Small intestine (tissue), 7 donors: Measurements from ENCODE around the gene FBXO17. TPM values are rescaled to one million over a fixed set of nuclear protein-coding genes. Genes with fewer than 3 reads are reported as not detected.

Experiments used
- DNase-seq, 2 donors: peaks; one replicate each; pipeline versions ENCODE4 v3.0.0 to v3.0.0-alpha.2; 2013
- FAIRE-seq: peaks from 2 replicates; lab custom pipeline; 2012; peaks lifted over from hg19 to GRCh38; lab: Jason Lieb, UNC
- H3K27ac ChIP-seq, 3 donors: one replicate each; pipeline ENCODE4 v1.5.1; 2013; ENCODE audit warnings: low read length in 2 of 3, mild to moderate bottlenecking in 2 of 3, control low read depth in 1 of 3, inconsistent platforms in 1 of 3, low read depth in 1 of 3, moderate library complexity in 1 of 3
- H3K27me3 ChIP-seq, 3 donors: one replicate each; pipeline ENCODE4 v1.6.1; 2013; ENCODE audit warnings: low read length in 3 of 3, inconsistent platforms in 1 of 3; ENCODE audit not compliant: control insufficient read depth in 3 of 3, insufficient read depth in 3 of 3
- H3K36me3 ChIP-seq, 3 donors: one replicate each; pipeline ENCODE4 v1.6.1; 2013; ENCODE audit warnings: low read length in 3 of 3, inconsistent platforms in 1 of 3, low read depth in 1 of 3, mild to moderate bottlenecking in 1 of 3, moderate library complexity in 1 of 3; ENCODE audit not compliant: control insufficient read depth in 3 of 3, insufficient read depth in 2 of 3
- H3K4me1 ChIP-seq, 3 donors: one replicate each; pipeline ENCODE4 v1.6.1; 2013; ENCODE audit warnings: low read length in 2 of 3, inconsistent platforms in 1 of 3, low read depth in 1 of 3, mild to moderate bottlenecking in 1 of 3, moderate library complexity in 1 of 3; ENCODE audit not compliant: control insufficient read depth in 3 of 3, insufficient read depth in 2 of 3
- H3K4me3 ChIP-seq, 3 donors: one replicate each; pipeline ENCODE4 v1.5.1; 2013; ENCODE audit warnings: low read length in 3 of 3, control low read depth in 1 of 3, inconsistent platforms in 1 of 3, low read depth in 1 of 3, mild to moderate bottlenecking in 1 of 3, moderate library complexity in 1 of 3
- H3K9me3 ChIP-seq, 2 donors: one replicate each; pipeline ENCODE4 v1.6.1; 2013; ENCODE audit warnings: low read depth in 1 of 2, low read length in 1 of 2; ENCODE audit not compliant: control insufficient read depth in 2 of 2, insufficient read depth in 1 of 2
- WGBS, 3 donors: extraction: QIAGEN DNeasy Blood & Tissue Kit; methylation state at CpG; one replicate each; pipeline ENCODE4 v1.1.7; 2013; 5-methylcytosine and 5-hydroxymethylcytosine counted together
- polyA plus RNA-seq, 4 donors: library from polyadenylated mRNA; stranded (reverse) in 3 of 4; unstranded in 1 of 4; fragments of 200-250 nt in 3 of 4; fragments of 120-200 nt in 1 of 4; gene quantifications; one replicate each; pipeline versions ENCODE4 v1.2.1 to v1.2.3, GENCODE V29; 2013
- donor health status: healthy with polysubstance abuse.
- donor health status: control.
- donor health status: control.
- donor health status: Bipolar disorder and iron deficiency.
- donor health status: healthy.

The FBXO17 gene
- polyA plus RNA-seq, 4 donors, result 2.4 to 88.2 (median 6.2) TPM

- Histone ChIP-seq H3K4me1 (peaks cover 0 to 7% (median 2%) of the 10 kb centered on the region in 3 donors), H3K9me3 (peaks cover 0 to 19% of the 10 kb centered on the region in 2 donors), H3K4me3 (no peak overlapping the region), H3K27ac (no peak overlapping the region), H3K36me3 (peaks cover 0 to 39% (median 0%) of the 10 kb centered on the region in 3 donors), H3K27me3 (no peaks in the 10 kb centered on the region)
- WGBS, 3 donors, result 90 to 91% (median 91%) methylated on average over 29 of the region's 29 CpGs
- FAIRE-seq (no peak), DNase-seq (peak; percentile 29 to 37)
These were observed 42.9 kb downstream of the FBXO17 start for GRCh38 chr19:38932425-38933179.

- H3K27ac ChIP-seq, result peak overlapping the region in 1 of 3 donors; percentile 56
- H3K9me3 ChIP-seq, result peaks cover 0 to 19% of the 10 kb centered on the region in 2 donors
- peak overlapping the region; percentile 39 to 98 (median 63) for H3K4me3 ChIP-seq
- H3K36me3 ChIP-seq, result peaks cover 0 to 50% (median 0%) of the 10 kb centered on the region in 3 donors
- DNase-seq (no peak), FAIRE-seq (no peak)
- no peaks in the 10 kb centered on the region for H3K27me3 ChIP-seq
- WGBS, 3 donors, result 9 to 26% (median 11%) methylated on average over 8 of the region's 8 CpGs
- peaks cover 0 to 7% (median 2%) of the 10 kb centered on the region in 3 donors for H3K4me1 ChIP-seq
These were observed 44.1 kb downstream of the FBXO17 start for GRCh38 chr19:38931521-38931793.

- peaks cover 0 to 55% (median 0%) of the 10 kb centered on the region in 3 donors for H3K36me3 ChIP-seq
- 0% methylated on average over 40 of the region's 40 CpGs for WGBS, 3 donors
- peak; percentile 44 for FAIRE-seq
These were observed 44.6 kb downstream of the FBXO17 start, which contains the start of gene MRPS12 for GRCh38 chr19:38930776-38931520. Gene MRPS12, plus strand, starts transcription at chr19:38930944. Its CDS starts 351 bp downstream, at chr19:38931295.

GRCh38 chr19:38929929-38930775, 45.4 kb downstream of the FBXO17 start, which contains the start of gene SARS2:
Gene SARS2, minus strand, starts transcription at chr19:38930763. Its CDS starts 27 bp downstream, at chr19:38930736.
- peaks cover 0 to 60% (median 0%) of the 10 kb centered on the region in 3 donors for H3K36me3 ChIP-seq
- H3K27ac ChIP-seq, result peak within 1 kb of the TSS; percentile 56 to 93 (median 82)
- peak; percentile 90 to 96 for DNase-seq
- FAIRE-seq, result no peak
- 1 to 2% (median 2%) methylated on average over 49 of the region's 49 CpGs for whole genome bisulfite sequencing, 3 donors
- peaks cover 0 to 7% (median 2%) of the 10 kb centered on the region in 3 donors for H3K4me1 ChIP-seq
- H3K9me3 ChIP-seq, result peaks cover 0 to 12% of the 10 kb centered on the region in 2 donors
- peak within 1 kb of the TSS; percentile 44 to 98 (median 63) for H3K4me3 ChIP-seq
- no peaks in the 10 kb centered on the region for H3K27me3 ChIP-seq

More at GRCh38 chr19:38930776-38931520, 44.6 kb downstream of the FBXO17 start, which contains the start of gene MRPS12:
- peaks cover 0 to 19% of the 10 kb centered on the region in 2 donors for H3K9me3 ChIP-seq
- H3K4me1 ChIP-seq, result peaks cover 0 to 7% (median 2%) of the 10 kb centered on the region in 3 donors
- H3K27me3 ChIP-seq, result no peaks in the 10 kb centered on the region
- peak; percentile 99 to 100 for DNase-seq
- H3K4me3 ChIP-seq, result peak within 1 kb of the TSS; percentile 44 to 98 (median 63)
- peak within 1 kb of the TSS; percentile 56 to 93 (median 82) for H3K27ac ChIP-seq

- WGBS, 3 donors, result 67 to 70% (median 69%) methylated on average over 4 of the region's 4 CpGs
These were observed 47.0 kb downstream of the FBXO17 start for GRCh38 chr19:38928391-38929001.

GRCh38 chr19:38924388-38924787, 51.2 kb downstream of the FBXO17 start:
- no peak overlapping the region for H3K27ac ChIP-seq
- H3K9me3 ChIP-seq, result no peaks in the 10 kb centered on the region
- no peak overlapping the region for H3K4me3 ChIP-seq
- H3K27me3 ChIP-seq, result no peaks in the 10 kb centered on the region
- peaks cover 0 to under 1% (median 0%) of the 10 kb centered on the region in 3 donors for H3K4me1 ChIP-seq
- WGBS, 3 donors, result 94 to 95% (median 95%) methylated on average over 7 of the region's 7 CpGs
- DNase-seq, result no peak
- FAIRE-seq, result no peak
- H3K36me3 ChIP-seq, result peaks cover 0 to 75% (median 2%) of the 10 kb centered on the region in 3 donors

More at GRCh38 chr19:38928391-38929001, 47.0 kb downstream of the FBXO17 start:
- Histone ChIP-seq H3K4me1 (peaks cover 0 to 7% (median 2%) of the 10 kb centered on the region in 3 donors), H3K4me3 (no peak overlapping the region), H3K27me3 (no peaks in the 10 kb centered on the region), H3K27ac (no peak overlapping the region), H3K36me3 (peaks cover 0 to 61% (median 0%) of the 10 kb centered on the region in 3 donors), H3K9me3 (peaks cover 0 to 3% of the 10 kb centered on the region in 2 donors)
- FAIRE-seq (no peak), DNase-seq (no peak)

GRCh38 chr19:38922482-38922881, 53.1 kb downstream of the FBXO17 start:
- H3K9me3 ChIP-seq, result no peaks in the 10 kb centered on the region
- no peak for FAIRE-seq
- WGBS, 3 donors, result 95 to 98% (median 95%) methylated on average over 5 of the region's 5 CpGs
- no peak for DNase-seq
- H3K27me3 ChIP-seq, result no peaks in the 10 kb centered on the region
- no peak overlapping the region for H3K4me3 ChIP-seq
- H3K36me3 ChIP-seq, result peaks cover 0 to 83% (median 2%) of the 10 kb centered on the region in 3 donors
- H3K27ac ChIP-seq, result no peak overlapping the region
- peaks cover 0 to 9% (median 0%) of the 10 kb centered on the region in 3 donors for H3K4me1 ChIP-seq
